ACC112 (cell line): ENCODE results near the gene SNTG2.
"Not testable (repeated sequence)": the region's sequence is repeated elsewhere in the genome, so short reads cannot be mapped to it uniquely, and the experiment has no call there.

Experiments
- H2AFZ ChIP-seq: fragments of 200-600 bp; sonication (generic); one replicate; pipeline ENCODE4 v1.6.0; 2017; ENCODE audit warnings: antibody characterized with exemption, low read length; ENCODE audit not compliant: unreplicated experiment
- H3K27ac ChIP-seq: fragments of 200-600 bp; sonication (generic); 2 replicates; pipeline ENCODE4 v1.5.1; 2014; ENCODE audit warnings: low read depth, mild to moderate bottlenecking, antibody characterized with exemption, low read length, moderate library complexity
- H3K27me3 ChIP-seq: fragments of 200-600 bp; sonication (generic); 2 replicates; pipeline ENCODE4 v1.6.1; 2014; ENCODE audit warnings: mild to moderate bottlenecking, antibody characterized with exemption, low read length, moderate library complexity, mixed read lengths; ENCODE audit not compliant: insufficient read depth
- H3K36me3 ChIP-seq: fragments of 200-600 bp; sonication (generic); 2 replicates; pipeline ENCODE4 v1.6.1; 2016; ENCODE audit warnings: mild to moderate bottlenecking, antibody characterized with exemption, low read length, moderate library complexity, mixed read lengths; ENCODE audit not compliant: insufficient read depth
- H3K4me1 ChIP-seq: fragments of 200-600 bp; sonication (generic); one replicate; pipeline ENCODE4 v1.6.1; 2016; ENCODE audit warnings: low read length, mixed read lengths; ENCODE audit not compliant: insufficient read depth, unreplicated experiment, control insufficient read depth
- H3K4me3 ChIP-seq: fragments of 200-600 bp; sonication (generic); 2 replicates; pipeline ENCODE4 v1.5.1; 2014; ENCODE audit warnings: mild to moderate bottlenecking, low read depth, low read length
- H3K79me2 ChIP-seq: fragments of 200-600 bp; sonication (generic); one replicate; pipeline ENCODE4 v1.6.0; 2016; ENCODE audit warnings: low read length; ENCODE audit not compliant: control insufficient read depth, unreplicated experiment, insufficient read depth

The SNTG2 gene

DNA sequence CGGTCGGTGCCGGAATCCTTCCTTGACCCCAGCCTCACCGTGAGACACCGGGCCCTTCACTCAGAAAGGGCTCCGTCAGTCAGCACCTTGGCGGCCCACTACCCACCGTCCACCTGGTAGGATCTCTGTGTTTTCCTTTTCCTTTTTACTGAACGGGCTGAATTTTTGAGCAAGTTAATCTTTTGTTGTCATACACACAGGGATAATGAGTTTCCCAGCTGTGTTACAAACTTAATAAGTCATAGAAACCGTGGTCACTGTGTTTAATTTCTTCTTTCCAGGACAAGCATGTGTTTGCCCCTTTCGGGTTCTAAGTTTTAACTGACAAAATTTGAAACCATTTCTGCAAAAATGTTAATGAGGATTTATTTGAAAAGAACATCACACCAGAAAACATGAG lies 423.6 kb downstream of the SNTG2 start:
- Histone ChIP-seq H3K4me3 (no peak overlapping the region), H3K36me3 (no peaks in the 10 kb centered on the region), H3K79me2 (no peaks in the 10 kb centered on the region), H3K4me1 (no peaks in the 10 kb centered on the region), H3K27me3 (no peaks in the 10 kb centered on the region), H2AFZ (no peak overlapping the region), H3K27ac (no peak overlapping the region)

DNA sequence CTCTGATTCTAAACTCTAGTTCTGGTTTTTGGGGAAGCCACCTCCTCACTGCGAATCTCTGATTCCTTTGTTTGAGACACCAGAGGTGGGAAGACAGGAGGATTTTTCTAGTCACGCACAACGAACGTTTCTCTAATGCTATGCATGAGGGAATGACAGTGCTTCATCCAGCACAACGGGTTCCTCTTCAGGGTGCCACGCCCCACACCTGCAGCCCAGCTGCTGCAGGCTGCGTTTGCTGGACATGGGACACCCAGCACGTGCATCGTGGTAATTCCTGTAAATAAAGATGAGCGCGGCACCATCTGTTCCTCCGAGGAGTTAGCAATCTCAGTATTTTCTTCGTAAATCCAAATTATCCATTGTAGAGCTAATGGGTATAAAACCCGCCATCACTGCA lies 425.1 kb downstream of the SNTG2 start:
- no peak overlapping the region for H3K27ac ChIP-seq
- H3K27me3 ChIP-seq = no peaks in the 10 kb centered on the region
- H3K79me2 ChIP-seq = no peaks in the 10 kb centered on the region
- H3K4me1 ChIP-seq = no peaks in the 10 kb centered on the region
- H3K4me3 ChIP-seq = no peak overlapping the region
- no peaks in the 10 kb centered on the region for H3K36me3 ChIP-seq
- H2AFZ ChIP-seq = no peak overlapping the region

DNA sequence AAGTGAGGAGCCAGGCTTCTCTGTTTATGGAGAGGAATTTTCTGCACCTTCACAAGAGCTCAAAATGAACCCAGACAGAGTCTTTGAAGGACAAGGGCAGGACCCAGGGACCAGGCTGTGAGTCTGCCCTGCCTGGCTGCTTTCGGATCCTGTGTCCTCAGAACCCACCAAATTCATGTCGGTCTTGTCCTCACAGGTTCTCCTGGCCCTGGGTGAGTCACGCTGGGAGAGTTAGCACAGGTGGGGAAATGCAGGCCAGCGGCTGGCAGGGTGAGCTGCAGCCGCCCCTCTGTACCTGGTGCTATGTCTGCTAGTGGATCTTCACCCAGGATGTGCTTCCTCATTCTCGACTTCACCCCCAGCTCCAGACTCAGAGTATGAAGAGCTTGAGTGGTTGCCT lies 426.8 kb downstream of the SNTG2 start:
- no peak overlapping the region for H2AFZ ChIP-seq
- H3K27me3 ChIP-seq = no peaks in the 10 kb centered on the region
- H3K27ac ChIP-seq = no peak overlapping the region
- H3K36me3 ChIP-seq = no peaks in the 10 kb centered on the region
- no peaks in the 10 kb centered on the region for H3K79me2 ChIP-seq
- no peak overlapping the region for H3K4me3 ChIP-seq
- H3K4me1 ChIP-seq = no peaks in the 10 kb centered on the region

GRCh38 chr2:1378456-1379150 lies 428.0 kb downstream of the SNTG2 start:
- Histone ChIP-seq H3K36me3 (no peaks in the 10 kb centered on the region), H3K27ac (no peak overlapping the region), H3K27me3 (no peaks in the 10 kb centered on the region), H3K79me2 (no peaks in the 10 kb centered on the region), H3K4me1 (no peaks in the 10 kb centered on the region), H3K4me3 (no peak overlapping the region), H2AFZ (no peak overlapping the region)

GRCh38 chr2:1381644-1382043 lies 431.0 kb downstream of the SNTG2 start:
- no peaks in the 10 kb centered on the region for H3K36me3 ChIP-seq
- no peak overlapping the region for H3K4me3 ChIP-seq
- no peaks in the 10 kb centered on the region for H3K79me2 ChIP-seq
- H3K27ac ChIP-seq = no peak overlapping the region
- no peak overlapping the region for H2AFZ ChIP-seq
- no peaks in the 10 kb centered on the region for H3K4me1 ChIP-seq
- no peaks in the 10 kb centered on the region for H3K27me3 ChIP-seq

DNA sequence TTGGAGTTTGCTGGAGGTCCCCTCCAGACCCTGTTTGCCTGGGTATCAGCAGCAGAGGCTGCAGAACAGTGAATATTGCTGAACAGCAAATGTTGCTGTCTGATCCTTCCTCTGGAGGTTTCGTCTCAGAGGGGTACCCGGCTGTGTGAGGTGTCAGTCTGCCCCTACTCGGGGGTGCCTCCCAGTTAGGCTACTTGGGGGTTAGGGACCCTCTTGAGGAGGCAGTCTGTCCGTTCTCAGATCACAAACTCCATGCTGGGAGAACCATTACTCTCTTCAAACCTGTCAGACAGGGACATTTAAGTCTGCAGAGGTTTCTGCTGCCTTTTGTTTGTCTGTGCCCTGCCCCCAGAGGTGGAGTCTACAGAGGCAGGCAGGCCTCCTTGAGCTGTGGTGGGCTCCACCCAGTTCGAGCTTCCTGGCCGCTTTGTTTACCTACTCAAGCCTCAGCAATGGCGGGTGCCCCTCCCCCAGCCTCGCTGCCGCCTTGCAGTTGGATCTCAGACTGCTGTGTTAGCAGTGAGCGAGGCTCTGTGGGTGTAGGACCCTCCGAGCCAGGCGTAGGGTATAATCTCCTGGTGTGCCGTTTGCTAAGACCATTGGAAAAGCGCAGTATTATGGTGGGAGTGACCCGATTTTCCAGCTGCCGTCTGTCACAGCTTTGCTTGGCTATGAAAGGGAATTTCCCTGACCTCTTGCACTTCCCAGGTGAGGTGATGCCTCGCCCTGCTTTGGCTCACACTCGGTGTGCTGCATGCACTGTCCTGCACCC lies 437.5 kb downstream of the SNTG2 start:
- H3K27me3 ChIP-seq, H3K4me1 ChIP-seq, H3K4me3 ChIP-seq, H2AFZ ChIP-seq, H3K27ac ChIP-seq, H3K36me3 ChIP-seq, H3K79me2 ChIP-seq: not testable (repeated sequence)

- not testable (repeated sequence) for H3K4me1 ChIP-seq, H2AFZ ChIP-seq, H3K27ac ChIP-seq, H3K4me3 ChIP-seq, H3K27me3 ChIP-seq, H3K36me3 ChIP-seq, H3K79me2 ChIP-seq
Measured at GRCh38 chr2:1390118-1390517, 439.5 kb downstream of the SNTG2 start.

- H3K79me2 ChIP-seq = no peaks in the 10 kb centered on the region
- H3K4me1 ChIP-seq = no peaks in the 10 kb centered on the region
- H3K36me3 ChIP-seq = no peaks in the 10 kb centered on the region
- no peak overlapping the region for H3K4me3 ChIP-seq
- no peak overlapping the region for H2AFZ ChIP-seq
- H3K27me3 ChIP-seq = no peaks in the 10 kb centered on the region
- H3K27ac ChIP-seq = no peak overlapping the region
Measured at GRCh38 chr2:1393321-1393720, 442.7 kb downstream of the SNTG2 start.

GRCh38 chr2:1394709-1395408 lies 444.2 kb downstream of the SNTG2 start:
- Histone ChIP-seq H2AFZ (no peak overlapping the region), H3K4me1 (no peaks in the 10 kb centered on the region), H3K36me3 (no peaks in the 10 kb centered on the region), H3K79me2 (no peaks in the 10 kb centered on the region), H3K27me3 (no peaks in the 10 kb centered on the region), H3K27ac (no peak overlapping the region), H3K4me3 (no peak overlapping the region)

- Histone ChIP-seq H2AFZ (no peak overlapping the region), H3K27ac (no peak overlapping the region), H3K4me1 (no peaks in the 10 kb centered on the region), H3K79me2 (no peaks in the 10 kb centered on the region), H3K36me3 (no peaks in the 10 kb centered on the region), H3K4me3 (no peak overlapping the region), H3K27me3 (no peaks in the 10 kb centered on the region)
Measured at GRCh38 chr2:1397350-1397749, 446.7 kb downstream of the SNTG2 start.

GRCh38 chr2:1398191-1398590 lies 447.5 kb downstream of the SNTG2 start:
- H3K27me3 ChIP-seq = no peaks in the 10 kb centered on the region
- no peak overlapping the region for H3K4me3 ChIP-seq
- no peaks in the 10 kb centered on the region for H3K79me2 ChIP-seq
- no peaks in the 10 kb centered on the region for H3K4me1 ChIP-seq
- no peak overlapping the region for H3K27ac ChIP-seq
- H2AFZ ChIP-seq = no peak overlapping the region
- no peaks in the 10 kb centered on the region for H3K36me3 ChIP-seq
